ENCODE measurements around the gene DDX10.

DNA sequence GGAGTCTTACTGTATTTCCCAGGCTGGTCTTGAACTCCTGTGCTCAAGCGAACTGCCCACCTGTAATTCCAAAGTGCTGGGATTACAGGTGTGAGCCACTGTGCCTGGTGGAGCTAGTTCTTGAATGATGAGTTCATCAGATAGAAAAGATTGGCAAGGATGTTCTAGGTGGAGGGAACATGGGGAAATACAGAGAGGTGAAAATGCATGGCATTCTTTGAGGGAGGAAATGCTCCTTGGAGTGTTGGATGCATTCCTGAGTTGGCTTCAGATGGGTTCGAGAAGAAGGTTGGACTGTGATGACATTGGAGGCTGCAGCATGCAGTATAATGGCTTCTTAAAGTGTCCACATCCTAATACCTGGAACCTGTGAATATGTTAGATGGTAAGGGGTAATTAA is 4.4 kb downstream of the DDX10 start:
- TF ChIP-seq CTCF (IDR thresholded peaks at IDR 0.05) (no peak), ZFX (IDR thresholded peaks at IDR 0.05; ENCODE audit: borderline replicate concordance) (no peak)
